Brain microvascular endothelial cell (primary cell): Measurements from ENCODE around the gene ACTL8.

ENCODE experiments used
- DNase-seq: peaks from one replicate; pipeline ENCODE4 v3.0.0-alpha.2; 2020
- H3K27ac ChIP-seq: fragments of 250-450 bp; sonication (Bioruptor Pico); 2 replicates; pipeline ENCODE4 v1.5.1; 2020; ENCODE audit warnings: mild to moderate bottlenecking, moderate library complexity
- H3K27me3 ChIP-seq: fragments of 250-450 bp; sonication (Bioruptor Pico); replicated peaks from 2 replicates; pipeline ENCODE4 v1.5.1; 2020; ENCODE audit warnings: mild to moderate bottlenecking
- H3K36me3 ChIP-seq: fragments of 250-450 bp; sonication (Bioruptor Pico); replicated peaks from 2 replicates; pipeline ENCODE4 v1.5.1; 2020; ENCODE audit warnings: mild to moderate bottlenecking
- H3K4me3 ChIP-seq: 2 replicates; pipeline ENCODE4 v1.5.1; 2011; ENCODE audit warnings: low read depth, mild to moderate bottlenecking, control low read depth, low read length, moderate library complexity
- in situ Hi-C: cut with HindIII; loops from 2 replicates; pipeline ENCODE4 v1.10.0; 2017; ENCODE audit warnings: low sequenced_read_pairs, low pct_ligation_motif_present
- TF ChIP-seq, protein P1 (sequence below): IDR thresholded peaks from 2 replicates; pipeline ENCODE4 v1.5.1; 2011; ENCODE audit warnings: low read depth, mild to moderate bottlenecking, moderate library complexity, low read length, control low read depth, inconsistent platforms; ENCODE audit errors: missing control alignments

The ACTL8 gene

GRCh38 chr1:17875171-17875881 lies 120.2 kb downstream of the ACTL8 start:
- H3K27me3 ChIP-seq = no peaks in the 10 kb centered on the region
- H3K4me3 ChIP-seq = no peak overlapping the region
- in situ Hi-C loops = no loop called here
- peak; percentile 38 for DNase-seq
- H3K36me3 ChIP-seq = no peaks in the 10 kb centered on the region
- H3K27ac ChIP-seq = peak overlapping the region; percentile 64
- TF ChIP-seq, protein P1, sequence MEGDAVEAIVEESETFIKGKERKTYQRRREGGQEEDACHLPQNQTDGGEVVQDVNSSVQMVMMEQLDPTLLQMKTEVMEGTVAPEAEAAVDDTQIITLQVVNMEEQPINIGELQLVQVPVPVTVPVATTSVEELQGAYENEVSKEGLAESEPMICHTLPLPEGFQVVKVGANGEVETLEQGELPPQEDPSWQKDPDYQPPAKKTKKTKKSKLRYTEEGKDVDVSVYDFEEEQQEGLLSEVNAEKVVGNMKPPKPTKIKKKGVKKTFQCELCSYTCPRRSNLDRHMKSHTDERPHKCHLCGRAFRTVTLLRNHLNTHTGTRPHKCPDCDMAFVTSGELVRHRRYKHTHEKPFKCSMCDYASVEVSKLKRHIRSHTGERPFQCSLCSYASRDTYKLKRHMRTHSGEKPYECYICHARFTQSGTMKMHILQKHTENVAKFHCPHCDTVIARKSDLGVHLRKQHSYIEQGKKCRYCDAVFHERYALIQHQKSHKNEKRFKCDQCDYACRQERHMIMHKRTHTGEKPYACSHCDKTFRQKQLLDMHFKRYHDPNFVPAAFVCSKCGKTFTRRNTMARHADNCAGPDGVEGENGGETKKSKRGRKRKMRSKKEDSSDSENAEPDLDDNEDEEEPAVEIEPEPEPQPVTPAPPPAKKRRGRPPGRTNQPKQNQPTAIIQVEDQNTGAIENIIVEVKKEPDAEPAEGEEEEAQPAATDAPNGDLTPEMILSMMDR = no peak

DNA sequence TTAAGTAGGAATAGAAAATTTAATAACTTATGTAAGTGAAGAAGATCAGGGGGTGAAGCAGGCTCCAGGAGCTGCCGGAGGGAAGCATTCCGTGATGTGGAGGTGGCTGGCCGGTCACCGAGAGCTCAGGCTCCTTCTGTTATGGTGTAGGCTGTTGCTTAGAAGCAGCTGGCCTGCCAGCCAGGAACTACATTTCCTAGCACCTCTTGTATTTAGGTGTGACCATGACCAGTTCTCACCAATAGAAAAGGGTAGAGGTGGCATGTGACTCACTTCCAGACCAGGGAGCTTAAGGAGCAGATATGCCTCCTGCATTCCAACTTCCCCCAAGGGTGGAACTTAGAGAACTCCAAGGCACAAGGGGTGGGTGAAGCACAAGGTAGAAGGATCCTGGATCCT lies 120.7 kb downstream of the ACTL8 start:
- Histone ChIP-seq H3K4me3 (no peak overlapping the region), H3K27me3 (no peaks in the 10 kb centered on the region), H3K36me3 (no peaks in the 10 kb centered on the region), H3K27ac (no peak overlapping the region)
- in situ Hi-C loops = no loop called here
- DNase-seq = no peak
- TF ChIP-seq, protein P1 = no peak
